SIG-M5 treated with dmso at 0.1 percent for 504 hours (cell line): ENCODE results near the gene FAM229A.

Source experiments
- DNase-seq: peaks from one replicate; lab custom pipeline; 2025; ENCODE audit not compliant: unreplicated experiment; lab: John Stamatoyannopoulos, UW

FAM229A gene

GRCh38 chr1:32332290-32333079 is 29.8 kb downstream of the FAM229A start:
- no peak for DNase-seq

- DNase-seq = no peak
These were observed 30.7 kb downstream of the FAM229A start for GRCh38 chr1:32331549-32331948.

- DNase-seq = no peak
These were observed 31.6 kb downstream of the FAM229A start for GRCh38 chr1:32330558-32331151.

- DNase-seq = no peak
These were observed 32.3 kb downstream of the FAM229A start for GRCh38 chr1:32329931-32330466.

- no peak for DNase-seq
These were observed 35.1 kb downstream of the FAM229A start for GRCh38 chr1:32327204-32327603.

- no peak for DNase-seq
These were observed 40.5 kb downstream of the FAM229A start for GRCh38 chr1:32321712-32322291.

GRCh38 chr1:32318127-32318869 is 44.0 kb downstream of the FAM229A start:
- DNase-seq = no peak

- no peak for DNase-seq
These were observed 45.4 kb downstream of the FAM229A start for GRCh38 chr1:32316903-32317277.

GRCh38 chr1:32311709-32312393 is 50.4 kb downstream of the FAM229A start:
- no peak for DNase-seq
